ENCODE data around the gene CXCL11. TPM values are rescaled to one million over a fixed set of nuclear protein-coding genes. Genes with fewer than 3 reads are reported as not detected.

CXCL11 gene
- total RNA-seq (1 to 10 TPM in 1 of 2 donors, under 1 TPM in 1; 0.41 to 1.9 TPM), polyA plus RNA-seq (ENCODE audit: insufficient read length in 6 of 6) (under 1 TPM in 5 of 6 donors, not detected in 1; 0.08 to 0.44 (median 0.21) TPM)
- long read RNA-seq, donor 1, result 0 reads
- long read RNA-seq, donor 2, result 0 reads
- long read RNA-seq, donor 3, result 0 reads
- long read RNA-seq, donor 4, partial matches to known transcripts, result 3 of 4 reads
- long read RNA-seq, donor 4, other reads (novel, unspliced or antisense), result 0 of 4 reads
- long read RNA-seq, donor 5, result 0 reads
- long read RNA-seq, donor 6, result 0 reads
- long read RNA-seq, donor 7, result 0 reads
- long read RNA-seq, donor 8, result 0 reads
- long read RNA-seq, donor 9, result 0 reads
- long read RNA-seq, donor 10, result 0 reads
- long read RNA-seq, donor 11, result 0 reads
- long read RNA-seq, donor 12, partial matches to known transcripts, result 0 of 1 reads
- long read RNA-seq, donor 12, other reads (novel, unspliced or antisense), result 0 of 1 reads

DNA sequence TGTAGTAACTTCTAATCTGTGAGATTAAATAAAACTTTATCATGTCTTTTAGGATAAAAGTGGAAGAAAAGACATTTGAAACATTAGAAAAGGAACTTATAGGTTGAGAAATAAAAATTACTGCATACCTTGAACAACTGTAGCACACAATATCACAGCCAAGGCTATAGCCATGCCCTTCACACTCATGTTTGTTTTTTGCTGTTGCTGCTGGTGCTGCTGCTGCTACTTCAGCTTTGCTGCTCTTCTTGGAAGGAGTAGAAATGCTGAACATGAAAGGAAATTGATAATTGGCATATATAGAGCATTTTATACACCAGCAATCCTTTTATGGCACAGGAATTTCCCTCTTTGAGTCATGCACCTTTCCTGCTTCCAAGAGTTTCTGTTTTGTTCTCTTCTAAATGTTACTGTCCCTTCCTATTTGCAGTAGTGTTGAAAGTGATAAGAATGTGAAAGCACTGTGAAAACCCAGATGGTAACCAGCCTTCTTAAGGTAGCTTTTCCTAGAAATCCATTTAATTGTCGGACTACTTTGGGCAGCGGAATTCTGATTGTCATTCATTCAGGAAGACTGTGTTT is at the start of gene CXCL11:
Gene CXCL11, minus strand, starts transcription at position 272 of the 582 bp plus-strand sequence. Its CDS starts 83 bp downstream, at position 189.
- Histone ChIP-seq H3K27me3 (no peaks in the 10 kb centered on the region), H3K9me3 (no peaks in the 10 kb centered on the region), H3K4me1 (peaks cover 0 to 7% of the 10 kb centered on the region in 2 donors), H3K27ac (no peak within 1 kb of the TSS), H3K4me3 (no peak within 1 kb of the TSS), H3K36me3 (no peaks in the 10 kb centered on the region)
- intact Hi-C loops (cut with DNase I), result no loop called here
- TF ChIP-seq, protein P1, sequence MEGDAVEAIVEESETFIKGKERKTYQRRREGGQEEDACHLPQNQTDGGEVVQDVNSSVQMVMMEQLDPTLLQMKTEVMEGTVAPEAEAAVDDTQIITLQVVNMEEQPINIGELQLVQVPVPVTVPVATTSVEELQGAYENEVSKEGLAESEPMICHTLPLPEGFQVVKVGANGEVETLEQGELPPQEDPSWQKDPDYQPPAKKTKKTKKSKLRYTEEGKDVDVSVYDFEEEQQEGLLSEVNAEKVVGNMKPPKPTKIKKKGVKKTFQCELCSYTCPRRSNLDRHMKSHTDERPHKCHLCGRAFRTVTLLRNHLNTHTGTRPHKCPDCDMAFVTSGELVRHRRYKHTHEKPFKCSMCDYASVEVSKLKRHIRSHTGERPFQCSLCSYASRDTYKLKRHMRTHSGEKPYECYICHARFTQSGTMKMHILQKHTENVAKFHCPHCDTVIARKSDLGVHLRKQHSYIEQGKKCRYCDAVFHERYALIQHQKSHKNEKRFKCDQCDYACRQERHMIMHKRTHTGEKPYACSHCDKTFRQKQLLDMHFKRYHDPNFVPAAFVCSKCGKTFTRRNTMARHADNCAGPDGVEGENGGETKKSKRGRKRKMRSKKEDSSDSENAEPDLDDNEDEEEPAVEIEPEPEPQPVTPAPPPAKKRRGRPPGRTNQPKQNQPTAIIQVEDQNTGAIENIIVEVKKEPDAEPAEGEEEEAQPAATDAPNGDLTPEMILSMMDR (IDR thresholded peaks at IDR 0.05), result no peak
- ATAC-seq, result no peak
- DNase-seq, result no peak

DNA sequence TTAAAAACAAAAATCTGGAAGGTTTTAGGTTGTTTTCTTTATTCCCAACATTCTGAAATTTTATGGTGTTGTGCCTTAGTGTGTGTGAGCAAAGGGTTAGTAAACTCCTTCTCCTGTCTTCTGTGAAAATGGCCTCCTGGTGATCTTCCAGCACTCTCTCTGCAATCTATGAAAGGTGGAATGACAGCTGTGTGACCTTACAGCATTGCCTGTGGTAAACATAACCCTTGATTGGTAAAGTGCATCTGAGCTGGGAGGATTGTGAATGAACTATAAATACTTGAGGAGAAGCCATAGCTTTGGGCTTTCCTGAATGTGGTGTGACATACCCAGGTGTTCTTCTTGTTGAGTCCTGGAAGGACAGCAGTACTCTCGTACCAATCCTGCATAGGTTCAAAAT is 48.7 kb upstream of the CXCL11 start:
- ATAC-seq, result no peak
- no peak overlapping the region for H3K27ac ChIP-seq

DNA sequence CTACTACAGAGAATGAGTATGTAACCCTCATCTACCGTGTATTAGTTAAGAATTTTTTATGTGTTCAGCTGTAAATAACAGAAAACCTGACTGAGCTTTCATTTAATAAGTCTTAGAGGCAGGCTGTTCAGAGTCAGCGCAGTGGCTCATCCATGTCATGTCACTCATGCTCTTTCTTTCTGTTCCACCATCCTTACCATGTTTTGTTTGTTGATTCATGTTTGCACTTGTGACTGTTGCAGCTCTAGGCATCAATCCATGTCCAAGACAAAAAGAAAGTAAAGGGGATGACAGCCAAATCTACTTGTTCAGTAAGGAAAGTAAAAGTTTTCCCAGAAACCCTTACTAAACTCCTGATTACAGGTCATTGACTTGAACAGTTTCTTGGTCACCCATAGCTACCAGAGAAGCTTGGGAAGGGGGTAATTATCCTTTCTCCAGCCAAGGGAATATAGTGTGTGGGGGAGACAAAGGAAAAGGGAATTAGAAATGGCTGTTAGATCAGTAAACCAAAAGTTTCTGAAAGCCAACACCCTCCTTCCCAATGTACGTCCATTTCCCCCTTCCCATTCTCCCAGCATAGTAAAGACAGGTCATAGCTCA is 47.6 kb upstream of the CXCL11 start:
- TF ChIP-seq, protein P1 (IDR thresholded peaks at IDR 0.05), result no peak
- no peaks in the 10 kb centered on the region for H3K9me3 ChIP-seq

More for the DNA sequence above, 48.7 kb upstream of the CXCL11 start:
- Histone ChIP-seq H3K36me3 (no peaks in the 10 kb centered on the region), H3K9me3 (no peaks in the 10 kb centered on the region), H3K4me1 (peaks cover 0 to 2% of the 10 kb centered on the region in 2 donors), H3K4me3 (no peak overlapping the region), H3K27me3 (no peaks in the 10 kb centered on the region)
- intact Hi-C loops (cut with DNase I), result no loop called here
- TF ChIP-seq, protein P1 (IDR thresholded peaks at IDR 0.05), result no peak
- DNase-seq, result no peak

DNA sequence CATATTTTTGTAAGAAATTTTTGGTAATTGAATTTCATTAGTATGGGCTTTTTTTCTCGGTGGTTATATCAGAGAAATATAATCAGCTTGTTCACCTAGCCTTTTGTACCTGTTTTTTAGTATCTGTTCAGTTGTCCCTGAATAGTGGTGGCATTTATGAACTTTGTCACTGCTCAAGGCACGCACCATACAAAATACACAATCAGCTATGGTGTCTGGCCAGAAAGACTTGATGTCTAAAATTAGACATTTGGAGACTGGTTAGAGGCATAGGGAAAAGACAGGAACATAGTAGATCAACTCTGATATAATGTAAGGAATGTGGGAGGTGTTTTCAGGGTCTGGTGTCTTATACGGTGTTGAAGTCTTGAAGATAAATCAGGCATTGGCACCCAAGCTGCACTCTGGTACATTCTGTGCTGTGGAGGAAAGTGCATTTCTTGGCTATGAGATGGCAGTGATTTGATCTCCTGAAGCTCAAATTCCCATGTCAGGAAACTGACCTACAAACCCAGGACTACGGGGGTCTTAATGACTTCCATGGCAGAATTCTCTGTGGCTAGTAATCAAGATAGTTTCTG is 42.3 kb upstream of the CXCL11 start:
- Histone ChIP-seq H3K4me1 (no peaks in the 10 kb centered on the region), H3K27ac (no peak overlapping the region), H3K36me3 (no peaks in the 10 kb centered on the region), H3K9me3 (no peaks in the 10 kb centered on the region), H3K27me3 (no peaks in the 10 kb centered on the region), H3K4me3 (no peak overlapping the region)
- intact Hi-C loops (cut with DNase I), result no loop called here
- ATAC-seq, result no peak
- TF ChIP-seq, protein P1 (IDR thresholded peaks at IDR 0.05), result no peak
- no peak for DNase-seq

More for the DNA sequence above, 47.6 kb upstream of the CXCL11 start:
- ATAC-seq (no peak), DNase-seq (no peak)
- no peak overlapping the region for H3K4me3 ChIP-seq
- no peaks in the 10 kb centered on the region for H3K27me3 ChIP-seq
- H3K36me3 ChIP-seq, result no peaks in the 10 kb centered on the region
- H3K27ac ChIP-seq, result no peak overlapping the region
- no peaks in the 10 kb centered on the region for H3K4me1 ChIP-seq
- intact Hi-C loops (cut with DNase I), result no loop called here

All from left lung (tissue), 14 donors.